ENCODE measurements around the gene LRMDA.
"Not testable (repeated sequence)": the region's sequence is repeated elsewhere in the genome, so short reads cannot be mapped to it uniquely, and the experiment has no call there.

The LRMDA gene

DNA sequence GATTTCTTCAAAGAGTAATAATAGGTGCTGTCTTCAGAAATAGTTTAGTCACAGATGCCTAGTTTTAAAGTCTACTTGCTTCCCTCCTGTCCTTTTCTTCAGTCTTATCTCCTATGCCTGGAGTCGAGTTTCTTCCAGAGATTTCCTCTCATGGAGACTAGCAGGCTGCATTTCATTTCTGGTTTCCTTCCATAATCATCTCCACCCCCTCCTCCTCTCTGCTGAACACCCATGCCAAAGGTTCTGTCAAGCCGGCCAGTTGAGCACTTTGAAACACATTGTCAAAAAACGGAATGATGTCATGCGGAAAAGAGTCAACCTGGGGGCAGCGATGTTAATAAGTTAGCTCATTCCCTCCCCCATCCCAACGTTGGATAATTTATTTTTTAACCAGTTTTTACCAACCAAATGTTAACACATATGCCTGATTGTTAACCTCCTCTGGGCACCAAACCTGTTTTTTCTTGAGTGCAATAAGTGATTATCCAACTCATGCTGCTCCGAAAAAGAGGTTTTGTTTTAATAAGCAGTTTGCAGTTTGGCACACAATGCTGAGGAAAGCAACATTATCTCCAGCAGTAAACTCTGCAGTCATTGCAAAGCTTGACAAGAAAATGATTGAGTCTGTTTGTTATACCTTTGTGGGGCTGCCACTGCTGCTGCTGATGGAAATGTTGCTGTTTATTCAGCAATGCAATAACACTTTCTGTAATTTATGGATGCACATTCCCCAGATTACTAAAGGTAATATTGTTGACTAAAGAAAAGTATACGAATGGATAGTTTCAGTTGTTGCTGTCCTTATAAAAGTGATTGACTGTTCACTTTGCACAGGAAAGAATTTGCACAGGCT is 161.6 kb downstream of the LRMDA start:
- DNase-seq, result no peak

DNA sequence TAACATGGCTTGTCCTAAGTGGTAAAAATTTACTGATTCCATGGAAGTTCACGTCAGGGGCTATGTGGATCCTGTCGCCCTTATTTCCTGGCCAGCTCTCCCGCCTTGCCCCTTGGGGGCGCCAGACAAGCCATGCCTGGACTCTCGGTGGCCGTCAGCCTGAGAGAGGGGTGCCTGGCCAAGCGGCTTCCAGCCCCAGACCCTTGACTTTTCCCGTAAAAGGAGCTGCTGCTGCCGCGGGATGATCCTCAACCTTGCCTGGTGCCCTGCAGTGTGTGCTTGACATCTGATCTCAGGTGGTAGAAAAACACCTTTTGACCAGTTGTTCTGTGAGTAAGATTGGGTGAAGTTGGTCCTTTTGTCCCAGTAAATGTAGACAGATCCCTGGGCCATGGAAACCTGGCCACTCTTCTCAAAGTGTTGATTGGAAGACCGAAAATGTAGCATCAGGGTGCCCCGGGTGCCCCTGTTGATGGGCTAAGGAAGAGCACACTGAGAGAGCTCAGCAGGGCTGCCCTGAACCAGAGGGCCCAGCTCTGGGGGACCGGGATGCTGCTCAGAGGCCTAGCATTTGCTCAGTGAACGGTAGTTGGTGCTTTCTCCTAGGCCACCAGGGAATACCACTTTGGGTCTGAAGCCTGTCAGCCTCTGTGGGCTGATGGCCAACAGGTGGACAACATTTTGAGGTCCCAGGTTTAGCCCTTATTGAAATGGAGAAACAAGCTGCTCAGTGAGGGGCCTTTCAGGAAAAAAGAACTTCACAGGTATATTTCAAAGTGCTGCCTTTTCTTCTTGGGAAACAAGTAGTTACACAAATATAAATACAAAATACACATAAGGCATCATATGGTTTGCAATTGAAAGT is 162.5 kb downstream of the LRMDA start:
- DNase-seq, result no peak

DNA sequence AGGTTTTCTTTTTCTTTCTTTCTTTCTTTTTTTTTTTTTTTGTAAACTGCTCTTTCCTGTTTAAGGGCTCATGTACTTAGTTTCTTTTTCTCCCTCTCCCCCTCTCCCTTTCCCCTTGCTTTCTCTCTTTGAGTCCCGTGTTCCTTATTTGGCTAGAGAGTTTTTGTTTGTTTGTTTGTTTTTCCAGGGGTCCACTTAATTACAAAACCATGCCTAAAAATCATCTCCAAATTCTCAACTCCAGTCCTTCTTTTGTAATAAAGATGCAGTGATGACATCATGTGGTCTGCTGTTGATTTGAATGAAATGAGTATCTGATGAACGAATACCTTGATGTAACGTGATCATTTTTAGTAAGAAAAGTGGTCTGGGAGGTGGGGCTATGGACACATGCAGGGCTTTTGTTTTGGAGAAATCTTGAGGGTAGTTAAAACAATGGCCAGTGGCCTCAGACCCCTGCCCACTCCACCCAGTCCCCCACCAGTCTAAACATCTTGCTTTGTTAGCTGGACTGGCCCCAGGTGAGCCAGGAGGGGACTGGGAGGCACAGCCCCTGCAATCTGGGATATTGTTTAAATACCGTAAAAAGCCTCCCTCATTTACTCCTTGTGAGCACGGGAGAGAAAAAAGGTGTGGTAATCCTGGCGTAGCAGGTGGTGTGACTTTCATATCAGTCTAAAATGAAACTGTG is 165.7 kb downstream of the LRMDA start:
- DNase-seq, result no peak

DNA sequence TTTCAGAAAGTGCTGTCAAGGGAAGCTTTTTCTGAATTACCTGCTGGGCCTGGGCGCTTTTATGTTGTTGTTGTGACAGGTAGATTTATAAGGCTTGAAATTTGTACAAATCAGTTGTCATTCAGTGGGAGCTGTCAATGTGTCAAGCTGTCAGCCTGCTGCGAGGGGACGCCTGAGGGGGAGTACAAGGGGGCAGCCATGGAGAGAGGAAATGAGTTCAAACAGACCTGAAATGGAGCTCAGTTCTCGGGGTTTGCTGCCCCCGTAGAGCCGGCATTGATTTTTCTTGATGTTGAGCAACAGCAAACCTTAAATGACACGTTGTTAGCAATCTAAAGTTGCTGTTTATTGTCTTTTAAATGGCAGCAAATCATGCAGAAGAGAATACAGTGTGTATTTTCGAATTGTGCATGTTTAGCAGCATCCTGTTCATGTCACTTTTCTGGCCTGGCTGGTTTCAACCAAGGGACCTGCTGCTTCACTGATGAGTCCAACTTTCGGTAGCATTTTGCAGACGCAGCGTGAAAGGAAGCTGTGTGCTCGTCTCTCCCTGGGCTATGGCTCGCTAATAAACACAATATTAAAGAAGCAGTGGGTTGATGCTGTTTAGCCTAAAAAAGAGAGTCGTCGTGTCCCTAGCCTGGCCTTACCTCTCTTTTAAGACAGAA is 166.5 kb downstream of the LRMDA start:
- no peak for DNase-seq

DNA sequence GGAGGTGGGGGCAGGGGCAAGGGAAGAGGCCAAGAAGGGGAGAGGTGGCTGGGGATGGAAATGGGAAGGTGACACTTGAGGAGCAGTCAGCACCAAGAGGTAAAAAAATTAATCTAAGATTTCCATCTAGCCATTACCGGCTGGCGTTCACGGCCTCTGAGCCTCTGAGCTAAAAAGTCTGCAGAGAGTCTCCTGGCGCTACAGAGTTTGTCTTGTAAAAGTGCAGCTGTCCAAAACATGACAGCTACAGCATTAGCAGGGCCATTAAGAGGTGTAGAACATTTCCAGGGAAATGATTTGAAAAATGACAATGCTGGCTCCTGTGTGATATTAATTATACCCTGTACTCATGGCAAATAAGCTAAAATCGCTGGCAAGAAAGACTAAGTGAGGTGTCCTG is 167.6 kb downstream of the LRMDA start:
- DNase-seq, result no peak

DNA sequence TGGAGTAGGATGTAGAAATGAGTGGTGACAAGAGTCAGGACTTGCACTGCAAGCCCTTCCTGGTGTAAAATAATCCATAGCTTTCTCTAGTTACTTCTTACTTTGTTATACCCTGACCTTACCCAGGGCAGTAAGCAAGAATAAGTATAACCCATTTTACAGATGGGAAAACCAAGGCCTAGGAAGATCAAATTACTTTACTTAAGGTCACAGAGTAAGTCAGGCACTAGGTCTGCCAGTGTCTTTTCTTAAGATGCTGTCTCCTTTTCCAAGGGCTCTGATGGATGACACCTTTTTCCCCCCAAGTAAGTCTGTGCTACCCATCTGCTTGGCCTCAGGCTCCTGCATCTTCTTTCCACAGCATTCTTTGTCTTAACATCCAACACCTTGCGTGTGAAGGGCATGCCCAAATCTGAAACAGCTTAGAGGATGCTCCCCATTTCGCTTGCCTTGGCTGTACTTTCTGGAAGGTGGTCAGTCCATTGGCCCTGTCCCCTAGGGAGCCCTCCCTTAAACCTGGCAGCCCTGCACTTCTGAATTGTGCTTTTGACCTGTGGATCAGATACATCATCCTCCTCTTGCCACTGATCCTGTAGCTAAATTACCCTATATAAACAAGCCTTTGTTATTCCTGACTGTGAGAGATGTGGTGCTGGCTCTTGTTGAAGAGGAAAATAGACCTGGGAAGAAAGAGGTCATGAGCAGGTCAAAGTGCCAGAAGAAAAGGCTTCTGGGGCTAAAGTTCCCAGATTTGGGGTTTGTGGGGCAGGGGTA is 168.6 kb downstream of the LRMDA start:
- no peak for DNase-seq

DNA sequence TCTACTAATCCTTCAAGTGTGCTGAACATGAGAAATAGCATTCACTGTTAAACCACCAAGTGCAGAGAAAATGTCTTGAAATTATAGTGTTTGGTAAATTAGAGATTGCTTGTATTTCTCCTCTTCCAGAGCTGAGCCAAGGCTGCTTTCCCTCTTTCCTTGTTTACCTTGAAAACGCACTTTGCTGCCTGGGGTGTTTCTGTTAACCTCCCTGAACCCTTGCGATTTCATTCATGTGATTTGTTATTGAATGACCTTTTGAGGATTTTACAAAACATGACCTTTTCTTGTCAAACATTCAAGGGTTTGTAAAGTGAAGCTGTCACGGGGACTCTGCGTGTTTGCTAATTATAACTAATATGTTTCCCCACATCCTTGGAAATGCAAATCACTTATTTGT is 169.4 kb downstream of the LRMDA start:
- DNase-seq, result no peak

DNA sequence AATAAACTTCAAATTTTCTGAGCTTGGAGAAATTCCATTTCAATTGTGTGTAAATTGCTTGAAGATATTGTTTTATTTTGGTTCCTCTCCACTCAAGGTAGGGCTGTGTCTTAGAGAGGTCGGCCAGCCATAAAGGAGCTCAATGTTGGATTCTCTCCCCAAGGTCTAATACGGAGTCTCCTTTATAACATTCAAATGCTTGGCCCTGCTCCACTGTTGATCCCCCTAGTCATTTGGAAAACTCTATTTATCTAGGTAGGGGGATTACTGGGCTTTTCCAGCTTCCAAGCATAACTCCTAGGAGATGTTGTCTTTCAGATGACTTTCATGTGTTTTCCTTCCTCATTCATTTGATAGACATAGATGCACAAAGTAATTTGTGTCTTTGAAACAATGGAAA is 170.9 kb downstream of the LRMDA start:
- DNase-seq, result no peak

DNA sequence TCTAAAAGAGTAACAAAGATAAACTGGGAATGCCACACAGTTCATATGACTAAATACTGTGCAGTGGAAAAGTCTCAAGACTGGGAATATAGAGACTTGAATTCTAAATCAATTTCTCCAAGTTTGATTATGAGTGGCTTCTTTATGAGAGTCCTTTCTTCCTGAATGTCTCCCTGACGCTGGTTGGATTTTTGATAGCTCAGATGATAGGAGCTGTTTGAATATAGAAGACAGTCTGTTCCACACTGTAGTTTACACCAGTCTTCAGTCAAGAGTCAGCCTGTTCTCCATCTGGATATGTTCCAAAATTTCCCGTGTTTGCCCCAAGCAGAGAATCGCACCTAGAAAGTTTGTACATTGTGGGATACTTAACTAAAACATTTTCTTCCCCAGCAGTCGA is 173.7 kb downstream of the LRMDA start:
- no peak for DNase-seq

DNA sequence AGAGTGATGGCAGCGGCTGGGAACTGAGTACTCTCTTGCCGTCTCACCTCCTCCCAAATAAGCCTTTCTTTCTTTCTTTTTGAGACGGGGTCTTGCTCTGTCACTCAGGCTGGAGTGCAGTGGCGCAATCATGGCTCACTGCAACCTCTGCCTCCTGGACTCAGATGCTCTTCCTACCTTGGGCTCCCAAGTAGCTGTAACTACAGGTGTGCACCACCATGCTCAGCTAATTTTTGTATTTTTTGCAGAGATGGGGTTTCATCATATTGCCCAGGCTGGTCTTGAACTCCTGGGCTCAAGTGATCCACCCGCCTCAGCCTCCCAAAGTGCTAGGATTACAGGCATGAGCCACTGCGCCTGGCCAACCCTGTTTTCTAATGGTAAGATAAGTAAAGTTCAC is 174.4 kb downstream of the LRMDA start:
- DNase-seq, result not testable (repeated sequence)

DNA sequence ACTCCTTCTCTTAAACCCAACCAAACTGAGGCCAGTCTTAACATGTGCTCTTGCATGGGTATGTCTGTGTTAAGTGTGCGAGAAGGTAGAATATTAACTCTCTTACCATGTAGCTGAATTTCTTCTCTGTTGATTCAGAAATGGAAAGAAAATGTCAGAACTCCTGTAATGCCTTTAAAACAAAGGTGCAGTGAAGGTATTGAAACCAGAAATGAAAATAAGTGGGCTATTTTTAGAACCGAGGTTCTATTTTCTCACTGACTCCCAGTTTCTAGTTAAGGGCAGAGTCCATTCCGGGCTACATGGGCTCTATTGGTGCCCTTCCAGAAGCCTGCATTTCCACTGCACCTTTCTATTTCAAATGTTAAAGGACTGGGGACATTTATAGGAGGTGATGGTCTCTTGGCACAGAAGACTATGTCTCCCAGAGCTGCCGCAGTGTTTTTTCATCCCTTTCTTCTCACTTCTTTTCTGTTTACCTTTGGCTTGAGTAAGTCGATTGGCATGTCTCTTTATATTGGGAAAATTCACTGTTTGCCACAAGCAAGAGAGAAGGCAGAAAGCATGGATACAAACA is 174.9 kb downstream of the LRMDA start:
- DNase-seq, result no peak

DNA sequence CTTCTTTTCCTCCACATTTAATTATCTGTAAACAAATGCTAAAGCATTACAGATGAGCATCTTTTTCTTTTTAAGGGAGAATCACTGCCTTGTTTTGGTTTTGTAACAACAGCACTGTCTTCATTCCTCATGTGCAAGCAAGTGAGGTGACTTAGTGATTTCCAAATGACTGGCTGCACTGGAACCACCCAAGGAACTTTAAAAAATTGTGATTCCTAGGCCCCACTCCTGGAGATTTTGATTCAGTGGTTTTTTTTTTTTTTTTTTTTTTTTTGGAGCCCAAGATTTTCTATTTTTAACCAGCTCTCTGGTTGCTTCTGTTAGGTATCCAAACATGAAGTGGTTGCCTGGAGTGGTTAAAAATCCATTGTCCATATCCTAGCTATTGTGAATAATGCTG is 176.2 kb downstream of the LRMDA start:
- DNase-seq, result no peak

DNA sequence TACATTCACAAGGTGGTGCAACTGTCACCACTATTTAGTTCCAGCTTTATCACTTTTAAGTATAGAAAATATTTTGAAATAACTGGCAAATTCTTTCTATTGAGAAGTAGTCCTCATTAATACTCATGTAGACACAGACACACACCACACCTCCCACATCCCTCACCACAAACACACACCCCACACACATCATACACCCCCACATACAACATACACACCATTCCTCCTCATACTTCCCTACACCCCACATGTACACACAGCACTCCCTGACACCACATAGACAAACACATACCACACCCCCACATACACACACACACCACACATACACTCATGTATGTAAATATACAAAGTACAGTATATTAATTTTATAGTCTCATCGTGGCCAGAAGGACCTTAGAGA is 178.8 kb downstream of the LRMDA start:
- no peak for DNase-seq

DNA sequence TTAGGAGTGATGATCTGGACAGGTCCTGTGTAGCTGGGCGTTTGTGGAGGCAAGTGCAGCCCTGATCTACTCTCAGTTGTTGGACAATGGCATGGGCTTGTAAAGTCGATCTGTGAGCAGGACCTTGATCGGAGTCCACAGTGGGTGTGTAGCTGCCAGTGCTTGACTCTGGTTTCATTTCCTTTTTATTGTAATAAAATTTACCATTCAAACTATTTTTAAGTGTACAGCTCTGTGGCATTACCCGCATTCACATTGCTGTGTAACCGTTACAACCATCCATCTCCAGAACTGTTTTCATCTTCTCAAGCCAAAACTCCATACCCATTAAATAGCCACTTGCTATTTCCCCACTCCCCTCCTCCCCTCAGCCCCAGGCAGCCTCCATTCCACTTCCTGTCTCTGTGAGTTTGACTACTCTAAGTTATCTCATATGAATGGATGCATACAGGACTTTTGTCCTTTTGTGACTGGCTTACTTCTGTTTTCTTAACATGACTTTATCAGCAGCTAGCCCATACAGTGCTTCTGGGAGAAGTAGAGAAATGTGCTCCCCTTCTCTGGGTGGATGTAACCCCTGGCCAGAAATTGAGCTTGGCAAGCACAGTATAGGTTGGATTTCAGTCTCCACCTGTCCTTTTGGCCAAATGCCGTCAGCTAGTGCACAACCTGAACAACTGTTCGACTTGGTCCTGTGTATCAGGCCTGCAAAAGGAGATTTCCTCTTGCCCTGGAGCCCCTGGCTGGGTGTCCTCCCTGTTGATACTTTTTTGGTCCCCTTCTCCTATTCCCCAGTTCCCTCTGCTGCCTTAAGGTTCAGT is 180.0 kb downstream of the LRMDA start:
- no peak for DNase-seq

DNA sequence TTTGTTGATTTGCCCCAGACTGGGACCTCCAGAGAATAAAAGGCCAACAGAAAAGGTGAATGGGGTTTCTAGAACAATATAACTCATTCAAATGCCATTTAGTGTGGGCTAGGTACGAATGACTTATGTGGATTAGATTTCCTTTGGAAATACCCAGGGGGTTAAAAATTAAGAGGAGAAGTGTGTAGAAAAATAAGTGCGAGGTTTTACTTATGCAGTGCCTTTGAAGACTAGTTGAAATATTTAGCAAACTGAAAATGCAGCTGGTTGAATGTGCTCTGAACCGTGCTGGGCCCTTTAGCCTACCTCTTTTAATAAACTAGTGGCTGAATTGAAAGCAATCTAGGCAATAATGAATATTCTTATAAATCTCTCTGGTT is 180.6 kb downstream of the LRMDA start:
- DNase-seq, result no peak

DNA sequence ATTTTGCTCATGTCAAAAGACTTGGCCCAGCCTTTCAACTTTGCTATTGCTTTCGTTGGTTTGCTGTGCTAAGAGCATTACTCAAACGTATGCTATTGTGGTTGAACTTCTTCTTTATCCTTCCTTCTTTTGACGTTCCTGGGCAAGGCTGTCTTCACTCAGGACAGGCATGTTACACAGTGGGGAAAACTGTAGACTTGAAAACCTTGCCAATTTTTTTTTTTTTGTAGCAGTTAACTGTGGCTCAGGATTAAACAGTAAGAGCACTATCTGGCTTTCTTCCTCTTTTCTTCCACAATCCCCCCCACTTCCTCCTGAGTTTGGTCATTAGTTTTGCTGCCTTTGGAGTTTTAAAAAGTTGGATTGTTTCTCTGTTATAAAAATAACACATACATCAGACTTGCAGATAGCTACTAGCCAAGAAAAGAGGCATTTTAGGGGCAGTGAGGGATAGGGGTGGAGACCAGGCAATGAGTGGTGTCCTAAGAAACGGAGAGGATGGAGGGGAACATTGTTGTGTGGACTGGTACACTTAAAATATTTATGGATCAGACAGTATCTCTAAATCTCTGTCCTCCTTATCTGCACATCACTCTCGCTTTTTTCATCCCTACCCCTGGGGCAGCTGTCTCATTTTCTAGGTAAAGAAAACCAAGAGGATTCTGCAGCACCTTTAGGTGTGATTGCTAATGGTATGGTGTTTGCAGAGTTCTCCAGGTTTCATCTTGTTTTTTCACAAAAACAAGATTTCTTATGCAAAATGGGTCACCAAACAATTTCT is 181.7 kb downstream of the LRMDA start:
- no peak for DNase-seq

DNA sequence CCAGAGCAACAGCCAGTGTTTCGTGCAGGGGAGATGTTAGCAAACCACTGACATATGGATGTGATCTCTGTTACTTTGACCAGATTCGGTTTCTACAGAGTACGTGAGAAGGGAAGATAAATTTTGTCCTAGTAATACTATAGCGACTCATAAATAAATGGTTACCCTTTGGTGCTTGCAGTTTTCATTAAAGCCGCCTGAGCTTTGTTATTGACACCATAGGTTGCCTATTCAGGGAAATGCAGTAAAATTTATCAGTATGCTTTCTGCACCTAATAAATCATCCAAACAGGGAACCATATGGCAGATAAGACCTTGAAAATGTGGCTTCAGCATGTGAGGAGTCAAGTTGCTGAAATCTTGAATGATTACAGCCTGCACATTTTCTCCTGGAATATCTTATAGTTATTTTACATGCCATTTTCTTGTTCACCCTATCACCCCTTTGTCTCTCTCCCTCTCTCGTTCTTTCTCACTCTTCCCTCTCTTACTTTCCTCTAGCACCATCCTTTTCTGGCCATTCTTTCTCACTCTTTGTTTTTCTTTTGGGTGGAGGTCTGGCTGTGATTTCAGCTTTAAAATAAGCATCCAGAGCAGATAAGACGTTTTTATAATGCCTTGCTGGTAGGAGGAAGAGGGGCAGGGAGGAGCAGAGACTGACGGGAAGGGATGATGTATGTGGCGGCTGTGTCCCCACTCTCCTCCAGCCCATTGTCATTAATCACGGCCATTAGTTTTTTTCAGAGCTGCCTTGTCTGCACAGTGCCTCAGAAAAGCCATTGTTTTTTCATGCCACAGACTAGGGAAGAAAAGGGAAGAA is 182.5 kb downstream of the LRMDA start:
- no peak for DNase-seq

DNA sequence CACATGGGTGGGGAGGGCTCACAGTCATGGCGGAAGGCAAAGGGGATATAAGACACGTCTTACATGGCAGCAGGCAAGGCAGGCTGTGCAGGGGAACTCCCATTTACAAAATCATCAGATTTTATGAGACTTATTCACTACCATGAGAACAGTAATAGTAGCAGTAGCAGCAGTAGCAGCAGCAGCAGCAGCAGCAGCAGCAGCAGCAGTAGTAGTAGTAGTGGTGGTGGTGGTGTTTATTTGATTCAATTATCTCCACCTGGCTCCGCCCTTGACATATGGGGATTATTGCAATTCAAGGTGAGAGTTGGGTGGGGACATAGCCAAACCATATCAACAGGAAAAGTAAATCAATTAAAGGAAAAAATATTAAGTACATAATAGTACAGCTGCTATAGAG is 184.7 kb downstream of the LRMDA start:
- DNase-seq, result no peak

DNA sequence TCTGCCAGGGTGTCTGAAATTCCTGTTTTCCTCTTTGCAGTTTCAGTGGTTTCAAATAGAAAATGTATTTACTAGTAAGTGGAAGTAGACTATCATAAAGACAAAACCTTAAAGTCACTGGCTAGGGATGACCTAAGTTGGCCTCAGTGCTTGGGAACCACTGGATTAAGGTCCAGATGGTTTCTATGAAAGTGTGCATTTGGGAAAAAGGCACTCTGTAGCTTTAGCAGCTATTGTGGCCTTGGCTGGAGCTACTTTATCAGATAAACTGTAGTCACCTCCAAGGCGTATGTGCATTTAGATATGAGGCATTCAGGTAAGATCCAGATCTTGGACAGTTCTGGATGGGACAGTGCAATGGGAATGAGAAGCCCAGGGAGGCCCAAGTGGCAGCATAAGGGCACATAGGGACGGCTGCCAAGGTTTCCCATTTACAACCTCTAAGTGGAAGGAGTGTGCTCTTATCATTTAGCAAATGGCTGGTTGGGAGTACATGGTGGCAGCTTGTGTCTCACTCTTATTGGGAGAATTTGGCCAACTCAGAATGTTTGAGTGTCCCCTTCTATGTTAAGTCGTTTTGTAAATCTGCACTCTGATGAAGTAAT is 185.6 kb downstream of the LRMDA start:
- no peak for DNase-seq
